Liver (tissue), 9 donors: ENCODE measurements around the gene RASD2. TPM values are rescaled to one million over a fixed set of nuclear protein-coding genes. Genes with fewer than 3 reads are reported as not detected.

Experiments used
- DNase-seq: peaks from one replicate; pipeline ENCODE4 v3.0.0-alpha.2; 2017; ENCODE audit warnings: low spot score
- H3K27ac ChIP-seq, 2 donors: one replicate each; pipeline ENCODE4 v1.7.0; 2013; ENCODE audit warnings: inconsistent platforms in 2 of 2, low read length in 2 of 2, control low read depth in 1 of 2, low read depth in 1 of 2, mild to moderate bottlenecking in 1 of 2
- H3K27me3 ChIP-seq, 4 donors: one replicate each; pipeline versions ENCODE4 v1.6.1 to v1.7.0; 2013; ENCODE audit warnings: low read length in 3 of 4, inconsistent platforms in 1 of 4, mild to moderate bottlenecking in 1 of 4, moderate library complexity in 1 of 4; ENCODE audit not compliant: control insufficient read depth in 4 of 4, insufficient read depth in 4 of 4
- H3K36me3 ChIP-seq, 4 donors: one replicate each; pipeline versions ENCODE4 v1.6.1 to v1.7.0; 2013; ENCODE audit warnings: low read length in 3 of 4, mild to moderate bottlenecking in 3 of 4, low read depth in 1 of 4, moderate library complexity in 1 of 4; ENCODE audit not compliant: control insufficient read depth in 4 of 4, insufficient read depth in 3 of 4
- H3K4me1 ChIP-seq, 4 donors: one replicate each; pipeline versions ENCODE4 v1.6.1 to v1.7.0; 2013; ENCODE audit warnings: low read length in 3 of 4, mild to moderate bottlenecking in 3 of 4, moderate library complexity in 1 of 4; ENCODE audit not compliant: control insufficient read depth in 4 of 4, insufficient read depth in 4 of 4
- H3K4me3 ChIP-seq, 3 donors: one replicate each; pipeline versions ENCODE4 v1.6.1 to v1.7.0; 2013; ENCODE audit warnings: low read length in 3 of 3, control low read depth in 1 of 3, low read depth in 1 of 3, mild to moderate bottlenecking in 1 of 3
- H3K9ac ChIP-seq, 2 donors: one replicate each; pipeline ENCODE4 v1.7.0; 2013; ENCODE audit warnings: low read length in 2 of 2, mild to moderate bottlenecking in 2 of 2, moderate library complexity in 2 of 2, control low read depth in 1 of 2, low read depth in 1 of 2
- H3K9me3 ChIP-seq, 4 donors: one replicate each; pipeline versions ENCODE4 v1.6.1 to v1.7.0; 2013; ENCODE audit warnings: low read length in 3 of 4; ENCODE audit not compliant: control insufficient read depth in 4 of 4
- HNF4G ChIP-seq: IDR thresholded peaks from 2 replicates; pipeline ENCODE4 v1.6.1; 2016; ENCODE audit warnings: antibody characterized with exemption
- JUND ChIP-seq, 2 donors: IDR thresholded peaks; 2 replicates each; pipeline ENCODE4 v1.6.1; 2016; ENCODE audit warnings: antibody characterized with exemption in 2 of 2
- RAD21 ChIP-seq, 2 donors: IDR thresholded peaks; 2 replicates each; pipeline ENCODE4 v1.6.1; 2016; ENCODE audit warnings: antibody characterized with exemption in 2 of 2, mild to moderate bottlenecking in 2 of 2
- YY1 ChIP-seq: IDR thresholded peaks from 2 replicates; pipeline ENCODE4 v1.6.1; 2016; ENCODE audit warnings: antibody characterized with exemption, mild to moderate bottlenecking
- WGBS: extraction: QIAGEN DNeasy Blood & Tissue Kit; methylation state at CpG from one replicate; pipeline ENCODE4 v1.1.7; 2013; 5-methylcytosine and 5-hydroxymethylcytosine counted together
- polyA plus RNA-seq, 2 donors: library from polyadenylated mRNA; stranded (reverse) in 1 of 2; unstranded in 1 of 2; fragments of 200-250 nt in 1 of 2; fragments of >200 nt in 1 of 2; fragmentation: Nextera tagmentation in 1 of 2; extraction: Ambion mirVana in 1 of 2; gene quantifications; one replicate each; pipeline versions ENCODE4 v1.2.1 to v1.2.3, GENCODE V29; 2013 to 2015
- total RNA-seq, 2 donors: library from RNA; depleted of rRNA; stranded (reverse); fragments of >200 nt; gene quantifications; one replicate each; pipeline ENCODE4 v1.2.3, GENCODE V29; 2014
- TF ChIP-seq, protein P1 (sequence below): IDR thresholded peaks from 2 replicates; pipeline ENCODE4 v1.6.1; 2016; ENCODE audit warnings: antibody characterized with exemption, mild to moderate bottlenecking
- TF ChIP-seq, protein P2 (sequence below): IDR thresholded peaks from 2 replicates; pipeline ENCODE4 v1.6.1; 2016; ENCODE audit warnings: antibody characterized with exemption
- TF ChIP-seq, protein P3 (sequence below): fragments of 150-350 bp; IDR thresholded peaks from 2 replicates; pipeline ENCODE4 v1.5.1; 2017; ENCODE audit warnings: improper control_type of control experiment, low read depth, low read length; ENCODE audit not compliant: missing input control
- donor health status: healthy.
- donor health status: healthy.
- donor health status: healthy.
- donor health status: healthy.
- donor health status: healthy.

Gene RASD2
- total and polyA plus RNA-seq, 4 donors = under 0.01 to 0.05 TPM; not detected in 2

DNA sequence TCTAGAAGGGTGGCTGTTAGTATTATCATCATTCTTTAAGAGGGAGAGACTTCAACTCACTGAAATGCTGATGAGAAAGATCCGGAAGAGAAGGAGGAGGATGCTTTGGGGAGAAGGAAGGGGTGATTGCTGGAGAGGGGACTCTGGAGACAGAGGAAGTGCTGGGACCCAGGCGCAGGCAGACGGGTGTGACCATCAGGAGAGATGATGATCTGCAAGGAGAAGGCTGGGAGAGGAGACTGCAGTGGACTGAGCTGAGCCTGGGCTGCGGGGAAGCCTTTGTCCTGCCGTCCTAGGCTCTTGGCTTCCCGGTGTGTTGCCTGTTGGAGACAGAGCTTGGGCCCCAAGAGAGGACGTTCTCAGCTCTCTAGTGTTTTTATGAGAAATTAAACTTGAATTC, 22.6 kb downstream of the RASD2 start:
- H3K9ac ChIP-seq = no peak overlapping the region
- H3K4me1 ChIP-seq = no peaks in the 10 kb centered on the region
- DNase-seq = no peak
- WGBS = 61% methylated on average over 7 of the region's 7 CpGs
- no peak overlapping the region for H3K27ac ChIP-seq
- TF ChIP-seq, protein P1, sequence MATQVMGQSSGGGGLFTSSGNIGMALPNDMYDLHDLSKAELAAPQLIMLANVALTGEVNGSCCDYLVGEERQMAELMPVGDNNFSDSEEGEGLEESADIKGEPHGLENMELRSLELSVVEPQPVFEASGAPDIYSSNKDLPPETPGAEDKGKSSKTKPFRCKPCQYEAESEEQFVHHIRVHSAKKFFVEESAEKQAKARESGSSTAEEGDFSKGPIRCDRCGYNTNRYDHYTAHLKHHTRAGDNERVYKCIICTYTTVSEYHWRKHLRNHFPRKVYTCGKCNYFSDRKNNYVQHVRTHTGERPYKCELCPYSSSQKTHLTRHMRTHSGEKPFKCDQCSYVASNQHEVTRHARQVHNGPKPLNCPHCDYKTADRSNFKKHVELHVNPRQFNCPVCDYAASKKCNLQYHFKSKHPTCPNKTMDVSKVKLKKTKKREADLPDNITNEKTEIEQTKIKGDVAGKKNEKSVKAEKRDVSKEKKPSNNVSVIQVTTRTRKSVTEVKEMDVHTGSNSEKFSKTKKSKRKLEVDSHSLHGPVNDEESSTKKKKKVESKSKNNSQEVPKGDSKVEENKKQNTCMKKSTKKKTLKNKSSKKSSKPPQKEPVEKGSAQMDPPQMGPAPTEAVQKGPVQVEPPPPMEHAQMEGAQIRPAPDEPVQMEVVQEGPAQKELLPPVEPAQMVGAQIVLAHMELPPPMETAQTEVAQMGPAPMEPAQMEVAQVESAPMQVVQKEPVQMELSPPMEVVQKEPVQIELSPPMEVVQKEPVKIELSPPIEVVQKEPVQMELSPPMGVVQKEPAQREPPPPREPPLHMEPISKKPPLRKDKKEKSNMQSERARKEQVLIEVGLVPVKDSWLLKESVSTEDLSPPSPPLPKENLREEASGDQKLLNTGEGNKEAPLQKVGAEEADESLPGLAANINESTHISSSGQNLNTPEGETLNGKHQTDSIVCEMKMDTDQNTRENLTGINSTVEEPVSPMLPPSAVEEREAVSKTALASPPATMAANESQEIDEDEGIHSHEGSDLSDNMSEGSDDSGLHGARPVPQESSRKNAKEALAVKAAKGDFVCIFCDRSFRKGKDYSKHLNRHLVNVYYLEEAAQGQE = no peak
- TF ChIP-seq HNF4G = no peak
- no peak for TF ChIP-seq YY1
- peaks cover 0 to 2% (median 0%) of the 10 kb centered on the region in 4 donors for H3K27me3 ChIP-seq
- H3K4me3 ChIP-seq = no peak overlapping the region
- no peaks in the 10 kb centered on the region for H3K9me3 ChIP-seq
- no peaks in the 10 kb centered on the region for H3K36me3 ChIP-seq

DNA sequence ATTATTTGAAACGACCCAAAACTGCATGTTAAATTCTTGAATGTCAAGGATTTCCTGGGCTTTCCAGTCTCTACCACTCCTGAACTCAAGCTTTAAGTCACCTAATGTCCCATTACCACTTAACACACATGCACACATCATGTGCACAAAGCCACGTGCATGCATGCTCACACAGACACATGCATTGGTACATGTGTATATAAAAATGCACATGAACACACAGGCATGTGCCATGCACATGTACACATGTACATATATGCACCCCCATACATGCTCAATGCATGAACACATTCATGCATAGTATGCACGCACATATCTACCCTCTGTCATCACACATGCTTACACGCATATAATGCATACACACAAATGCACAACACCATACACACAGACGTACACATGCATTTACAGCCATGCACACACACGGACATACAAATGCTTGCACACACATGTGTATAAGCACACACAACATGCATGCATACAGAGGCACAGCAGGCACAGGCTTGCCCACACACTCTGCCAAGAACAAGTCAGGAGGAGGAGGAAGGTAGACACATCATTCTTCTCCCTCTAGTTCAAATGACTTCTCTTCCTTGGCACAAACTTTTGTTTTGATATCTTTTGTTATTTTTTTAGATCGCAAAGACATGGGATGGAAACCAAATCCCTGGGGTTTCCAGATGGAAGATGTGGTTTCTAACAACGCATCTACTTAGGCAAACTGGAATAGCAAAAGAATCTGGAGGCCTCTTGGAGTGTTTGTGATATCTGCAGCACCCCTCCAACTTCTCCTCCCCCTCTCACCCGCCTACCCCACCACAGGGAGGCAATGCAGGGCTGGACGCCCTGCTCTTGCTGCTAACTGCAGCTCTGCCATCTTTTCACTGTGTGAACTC, 24.6 kb downstream of the RASD2 start:
- peaks cover 0 to 2% (median 0%) of the 10 kb centered on the region in 4 donors for H3K27me3 ChIP-seq
- TF ChIP-seq, protein P1 = no peak
- TF ChIP-seq RAD21 (IDR thresholded peaks at IDR 0.05) (no peak), HNF4G (no peak), JUND (IDR thresholded peaks at IDR 0.05) (no peak)
- TF ChIP-seq, protein P2, sequence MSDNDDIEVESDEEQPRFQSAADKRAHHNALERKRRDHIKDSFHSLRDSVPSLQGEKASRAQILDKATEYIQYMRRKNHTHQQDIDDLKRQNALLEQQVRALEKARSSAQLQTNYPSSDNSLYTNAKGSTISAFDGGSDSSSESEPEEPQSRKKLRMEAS = no peak
- TF ChIP-seq, protein P3, sequence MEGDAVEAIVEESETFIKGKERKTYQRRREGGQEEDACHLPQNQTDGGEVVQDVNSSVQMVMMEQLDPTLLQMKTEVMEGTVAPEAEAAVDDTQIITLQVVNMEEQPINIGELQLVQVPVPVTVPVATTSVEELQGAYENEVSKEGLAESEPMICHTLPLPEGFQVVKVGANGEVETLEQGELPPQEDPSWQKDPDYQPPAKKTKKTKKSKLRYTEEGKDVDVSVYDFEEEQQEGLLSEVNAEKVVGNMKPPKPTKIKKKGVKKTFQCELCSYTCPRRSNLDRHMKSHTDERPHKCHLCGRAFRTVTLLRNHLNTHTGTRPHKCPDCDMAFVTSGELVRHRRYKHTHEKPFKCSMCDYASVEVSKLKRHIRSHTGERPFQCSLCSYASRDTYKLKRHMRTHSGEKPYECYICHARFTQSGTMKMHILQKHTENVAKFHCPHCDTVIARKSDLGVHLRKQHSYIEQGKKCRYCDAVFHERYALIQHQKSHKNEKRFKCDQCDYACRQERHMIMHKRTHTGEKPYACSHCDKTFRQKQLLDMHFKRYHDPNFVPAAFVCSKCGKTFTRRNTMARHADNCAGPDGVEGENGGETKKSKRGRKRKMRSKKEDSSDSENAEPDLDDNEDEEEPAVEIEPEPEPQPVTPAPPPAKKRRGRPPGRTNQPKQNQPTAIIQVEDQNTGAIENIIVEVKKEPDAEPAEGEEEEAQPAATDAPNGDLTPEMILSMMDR = no peak
- H3K4me1 ChIP-seq = no peaks in the 10 kb centered on the region
- H3K27ac ChIP-seq = no peak overlapping the region
- no peak for DNase-seq
- no peak overlapping the region for H3K9ac ChIP-seq
- H3K4me3 ChIP-seq = no peak overlapping the region
- no peaks in the 10 kb centered on the region for H3K9me3 ChIP-seq
- H3K36me3 ChIP-seq = no peaks in the 10 kb centered on the region
- WGBS = 72% methylated on average over 10 of the region's 10 CpGs
